Measurements from ENCODE around the gene NKD2. TPM values are rescaled to one million over a fixed set of nuclear protein-coding genes. Genes with fewer than 3 reads are reported as not detected.

NKD2 gene
- total RNA-seq, 1 donor: 2.2 TPM

- DNase-seq (ENCODE audit: low read depth): no peak
- H3K4me3 ChIP-seq (ENCODE audit: low read depth, low read length): no peak overlapping the region
These were observed 20.1 kb downstream of the NKD2 start for GRCh38 chr5:1028481-1029281.

GRCh38 chr5:1029282-1029944, 20.8 kb downstream of the NKD2 start:
- H3K4me3 ChIP-seq (ENCODE audit: low read depth, low read length): no peak overlapping the region
- no peak for DNase-seq (ENCODE audit: low read depth)
- TF ChIP-seq, protein P1, sequence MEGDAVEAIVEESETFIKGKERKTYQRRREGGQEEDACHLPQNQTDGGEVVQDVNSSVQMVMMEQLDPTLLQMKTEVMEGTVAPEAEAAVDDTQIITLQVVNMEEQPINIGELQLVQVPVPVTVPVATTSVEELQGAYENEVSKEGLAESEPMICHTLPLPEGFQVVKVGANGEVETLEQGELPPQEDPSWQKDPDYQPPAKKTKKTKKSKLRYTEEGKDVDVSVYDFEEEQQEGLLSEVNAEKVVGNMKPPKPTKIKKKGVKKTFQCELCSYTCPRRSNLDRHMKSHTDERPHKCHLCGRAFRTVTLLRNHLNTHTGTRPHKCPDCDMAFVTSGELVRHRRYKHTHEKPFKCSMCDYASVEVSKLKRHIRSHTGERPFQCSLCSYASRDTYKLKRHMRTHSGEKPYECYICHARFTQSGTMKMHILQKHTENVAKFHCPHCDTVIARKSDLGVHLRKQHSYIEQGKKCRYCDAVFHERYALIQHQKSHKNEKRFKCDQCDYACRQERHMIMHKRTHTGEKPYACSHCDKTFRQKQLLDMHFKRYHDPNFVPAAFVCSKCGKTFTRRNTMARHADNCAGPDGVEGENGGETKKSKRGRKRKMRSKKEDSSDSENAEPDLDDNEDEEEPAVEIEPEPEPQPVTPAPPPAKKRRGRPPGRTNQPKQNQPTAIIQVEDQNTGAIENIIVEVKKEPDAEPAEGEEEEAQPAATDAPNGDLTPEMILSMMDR (IDR thresholded peaks at IDR 0.05; ENCODE audit: insufficient read depth, low read depth, low read length): no peak

More at GRCh38 chr5:1028481-1029281, 20.1 kb downstream of the NKD2 start:
- TF ChIP-seq, protein P1 (IDR thresholded peaks at IDR 0.05; ENCODE audit: insufficient read depth, low read depth, low read length): no peak

DNA sequence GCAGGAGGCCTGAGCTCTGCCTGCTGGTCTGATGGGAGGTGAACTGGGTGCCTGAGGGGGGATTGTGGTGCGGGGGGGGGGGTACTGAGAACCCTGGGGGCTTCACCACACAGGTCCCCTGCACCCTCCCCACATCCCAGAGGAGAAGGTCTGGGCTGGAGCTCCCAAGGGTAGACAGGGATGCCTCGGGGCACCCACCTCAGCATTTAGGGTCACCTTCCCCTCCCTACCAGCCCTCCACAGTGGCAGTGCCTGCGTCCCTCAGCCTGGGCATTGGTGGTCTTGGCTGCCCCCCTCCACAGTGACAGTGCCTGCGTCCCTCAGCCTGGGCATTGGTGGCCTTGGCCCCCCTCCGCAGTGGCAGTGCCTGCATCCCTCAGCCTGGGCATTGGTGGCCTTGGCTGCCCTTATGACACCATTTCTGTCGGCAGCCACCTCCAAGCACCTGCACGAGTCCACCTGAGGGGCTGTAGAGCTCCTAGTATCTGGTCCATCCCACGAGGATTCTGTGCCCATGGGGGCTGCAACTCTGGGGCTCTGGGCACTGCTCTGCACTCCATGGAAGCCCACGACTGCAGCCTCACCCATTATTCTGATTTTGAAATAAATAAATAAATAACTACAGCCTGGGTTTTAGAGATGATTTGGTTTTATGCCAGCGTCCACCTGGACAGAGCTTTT, 21.5 kb downstream of the NKD2 start:
- no peak overlapping the region for H3K4me3 ChIP-seq (ENCODE audit: low read depth, low read length)
- no peak for DNase-seq (ENCODE audit: low read depth)
- TF ChIP-seq, protein P1 (IDR thresholded peaks at IDR 0.05; ENCODE audit: insufficient read depth, low read depth, low read length): no peak

DNA sequence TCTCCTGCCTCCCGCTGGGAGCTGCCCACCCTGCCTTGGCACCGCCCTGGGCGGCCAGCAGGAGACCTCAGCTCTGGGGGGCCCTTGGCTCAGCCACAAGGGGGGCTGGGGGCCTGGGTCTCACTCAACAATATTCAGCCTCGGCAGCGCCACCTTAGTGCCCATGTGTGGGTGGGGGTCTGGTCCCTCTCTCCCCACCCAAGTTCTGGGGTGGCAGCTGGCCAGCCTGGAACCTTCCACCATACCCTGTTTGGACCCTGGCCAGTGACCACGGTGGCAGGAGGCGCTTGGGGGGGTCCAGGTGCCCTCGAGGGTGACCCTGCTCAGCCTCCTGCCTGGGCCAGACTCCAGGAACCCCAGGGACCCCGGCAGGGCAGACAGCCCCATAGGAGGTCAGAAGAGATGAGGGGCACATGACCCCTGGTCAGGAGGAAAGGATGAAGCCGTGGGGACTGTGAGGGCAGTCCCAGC, 22.2 kb downstream of the NKD2 start:
- H3K4me3 ChIP-seq (ENCODE audit: low read depth, low read length): no peak overlapping the region
- no peak for DNase-seq (ENCODE audit: low read depth)
- TF ChIP-seq, protein P1 (IDR thresholded peaks at IDR 0.05; ENCODE audit: insufficient read depth, low read depth, low read length): no peak

DNA sequence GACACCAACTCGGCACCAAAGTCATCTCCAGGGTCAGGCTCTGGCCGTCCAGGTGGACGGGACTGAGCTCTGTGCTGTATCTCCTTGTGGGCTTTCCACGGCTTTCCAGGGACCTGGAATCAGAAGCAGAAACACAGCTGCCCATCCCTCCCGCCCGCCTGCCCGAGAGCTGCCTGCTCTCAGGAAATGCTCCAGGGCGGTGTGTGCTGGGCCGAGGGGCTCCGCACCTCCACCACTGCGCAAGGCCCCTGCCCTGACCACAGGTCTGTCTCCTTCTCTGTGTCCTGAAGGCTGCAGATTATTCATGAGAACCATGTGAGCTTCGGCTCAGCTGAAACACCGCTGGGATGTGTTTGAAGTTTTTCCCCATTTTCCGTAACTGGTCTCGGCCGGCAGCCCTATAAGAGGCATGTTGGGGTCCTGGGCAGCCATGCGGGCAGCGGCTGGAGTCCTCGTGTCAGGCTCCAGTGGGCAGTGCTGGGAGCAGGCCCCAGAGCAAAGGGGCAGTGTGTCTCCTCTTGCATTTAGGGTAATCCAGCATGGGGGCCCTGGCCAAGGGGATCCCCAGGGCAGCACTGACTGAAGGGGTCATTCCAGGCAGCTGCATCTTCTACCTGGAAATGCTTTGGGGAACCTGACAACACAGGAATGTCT, 22.8 kb downstream of the NKD2 start:
- H3K4me3 ChIP-seq (ENCODE audit: low read depth, low read length): no peak overlapping the region
- no peak for DNase-seq (ENCODE audit: low read depth)
- TF ChIP-seq, protein P1 (IDR thresholded peaks at IDR 0.05; ENCODE audit: insufficient read depth, low read depth, low read length): no peak

DNA sequence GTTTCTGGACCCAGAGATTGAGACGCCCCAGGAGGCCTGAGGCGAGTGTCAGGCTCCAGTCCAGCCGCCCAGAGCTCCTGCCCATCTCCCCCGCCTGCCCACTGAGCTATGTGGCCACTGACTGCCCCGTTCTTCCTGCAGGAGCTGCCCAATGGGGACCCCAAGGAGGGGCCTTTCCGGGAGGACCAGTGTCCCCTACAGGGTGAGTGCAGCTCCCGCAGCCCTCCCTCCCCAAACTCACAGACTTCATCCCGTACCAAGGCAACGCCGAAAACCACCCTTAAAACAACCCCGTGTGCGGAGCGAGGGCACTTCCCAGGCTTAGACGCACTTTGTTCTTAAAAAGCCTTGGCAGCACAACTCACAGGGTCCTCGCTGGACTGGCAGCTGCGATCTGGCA, 23.4 kb downstream of the NKD2 start:
- H3K4me3 ChIP-seq (ENCODE audit: low read depth, low read length): no peak overlapping the region
- TF ChIP-seq, protein P1 (IDR thresholded peaks at IDR 0.05; ENCODE audit: insufficient read depth, low read depth, low read length): no peak
- DNase-seq (ENCODE audit: low read depth): no peak

All from fibroblast of villous mesenchyme (primary cell).